ENCODE results near the gene PLXNA4. TPM values are rescaled to one million over a fixed set of nuclear protein-coding genes. Genes with fewer than 3 reads are reported as not detected.
A peak's percentile ranks its signal among the peaks of the same experiment; 100 is the strongest.

Gene PLXNA4
- total RNA-seq, 1 experiment from 2014 or later, result 0.81 TPM

GRCh38 chr7:132618271-132618955 is 42.1 kb upstream of the PLXNA4 start:
- Mint-ChIP-seq H3K4me1 (peaks cover 32% of the 10 kb centered on the region), H3K36me3 (no peaks in the 10 kb centered on the region), H3K27me3 (ENCODE audit: low read depth) (peaks cover 10% of the 10 kb centered on the region), H3K4me3 (no peak overlapping the region), H3K27ac (peak overlapping the region; percentile 82), H3K9me3 (no peaks in the 10 kb centered on the region)
- TF ChIP-seq RORB (CRISPR knock-in tag; IDR thresholded peaks at IDR 0.05) (no peak), ZNF425 (CRISPR knock-in tag; conservative IDR thresholded peaks at IDR 0.05) (no peak), TEAD1 (CRISPR knock-in tag; IDR thresholded peaks at IDR 0.05) (no peak), ARID4B (CRISPR knock-in tag; IDR thresholded peaks at IDR 0.05; ENCODE audit: borderline replicate concordance) (no peak), GABPB1 (CRISPR knock-in tag; IDR thresholded peaks at IDR 0.05) (no peak), ZMAT4 (CRISPR knock-in tag; IDR thresholded peaks at IDR 0.05) (no peak), PRDM15 (CRISPR knock-in tag; IDR thresholded peaks at IDR 0.05) (peak; percentile 91), NFYB (CRISPR knock-in tag; conservative IDR thresholded peaks at IDR 0.05; ENCODE audit: low read depth) (no peak)
- CTCF ChIA-PET, result interaction anchor here (1.4 kb wide), 1 partner anchor 38 kb away, joined by 5 read pairs; no protein-coding TSS in a partner anchor
- POLR2A ChIA-PET, result no interaction called here
- peak; percentile 29 for ATAC-seq
- peak; percentile 23 for DNase-seq (ENCODE audit: low spot score)

GRCh38 chr7:132614428-132615318 is 38.4 kb upstream of the PLXNA4 start:
- TF ChIP-seq MAX (CRISPR knock-in tag; IDR thresholded peaks at IDR 0.05), result 0 out of 2 replicates have a peak, but pooled peaks have one; percentile 33
- TF ChIP-seq NR2C2 (CRISPR knock-in tag; IDR thresholded peaks at IDR 0.05), result no peak
- 0 out of 2 replicates have a peak, but pooled peaks have one; percentile 23 for TF ChIP-seq SP1 (CRISPR knock-in tag; conservative IDR thresholded peaks at IDR 0.05)
- peak; percentile 31; the same call in 1 of the 2 replicates for TF ChIP-seq HMGXB4 (CRISPR knock-in tag; IDR thresholded peaks at IDR 0.05)
- no peak for TF ChIP-seq ZNF512 (CRISPR knock-in tag; IDR thresholded peaks at IDR 0.05; ENCODE audit: borderline replicate concordance)
- ChIA-PET CTCF (interaction anchor here (0.6 to 2.5 kb wide), 11 partner anchors 11 to 511 kb away, joined by 3 to 15 read pairs (median 4); no protein-coding TSS in a partner anchor), POLR2A (interaction anchor here (0.5 kb wide), 1 partner anchor 447 kb away, joined by 4 read pairs; no protein-coding TSS in a partner anchor)
- peak; percentile 66 for DNase-seq (ENCODE audit: low spot score)
- Mint-ChIP-seq H3K27me3 (ENCODE audit: low read depth) (peaks cover 10% of the 10 kb centered on the region), H3K27ac (0 out of 2 replicates have a peak overlapping the region, but pooled peaks have one; percentile 37), H3K4me1 (peaks cover 34% of the 10 kb centered on the region), H3K36me3 (no peaks in the 10 kb centered on the region), H3K4me3 (peak overlapping the region; percentile 70), H3K9me3 (no peaks in the 10 kb centered on the region)
- ATAC-seq, result peak; percentile 87

Data from WTC11 (cell line).